HG02759 (cell line): ENCODE data around the gene GAS7.

Experiments used
- ATAC-seq: cut with Tn5 transposase; IDR thresholded peaks from one replicate; pipeline ENCODE4 v1.9.1; 2021; ENCODE audit warnings: mild to moderate bottlenecking, moderate library complexity; ENCODE audit not compliant: unreplicated experiment

Gene GAS7

DNA sequence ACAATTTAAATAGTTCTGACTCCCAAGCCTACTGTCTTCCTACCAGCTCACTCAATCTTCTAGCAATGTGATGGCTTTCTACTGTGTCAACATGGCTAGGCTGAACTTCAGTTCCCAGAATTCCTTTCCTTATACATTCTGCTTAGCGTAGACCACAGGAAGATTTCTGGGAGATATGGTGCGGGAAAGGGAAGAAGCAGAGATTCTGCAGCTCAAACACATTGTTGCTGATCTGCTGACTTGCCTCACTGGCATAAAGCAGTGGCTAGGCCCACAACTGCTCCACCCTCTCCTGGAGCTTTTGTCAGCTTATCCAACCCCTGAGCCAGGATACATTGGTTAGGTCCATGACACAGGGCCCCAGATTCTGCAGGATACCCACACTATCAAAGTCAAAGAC, 58.8 kb downstream of the GAS7 start:
- ATAC-seq, result no peak

DNA sequence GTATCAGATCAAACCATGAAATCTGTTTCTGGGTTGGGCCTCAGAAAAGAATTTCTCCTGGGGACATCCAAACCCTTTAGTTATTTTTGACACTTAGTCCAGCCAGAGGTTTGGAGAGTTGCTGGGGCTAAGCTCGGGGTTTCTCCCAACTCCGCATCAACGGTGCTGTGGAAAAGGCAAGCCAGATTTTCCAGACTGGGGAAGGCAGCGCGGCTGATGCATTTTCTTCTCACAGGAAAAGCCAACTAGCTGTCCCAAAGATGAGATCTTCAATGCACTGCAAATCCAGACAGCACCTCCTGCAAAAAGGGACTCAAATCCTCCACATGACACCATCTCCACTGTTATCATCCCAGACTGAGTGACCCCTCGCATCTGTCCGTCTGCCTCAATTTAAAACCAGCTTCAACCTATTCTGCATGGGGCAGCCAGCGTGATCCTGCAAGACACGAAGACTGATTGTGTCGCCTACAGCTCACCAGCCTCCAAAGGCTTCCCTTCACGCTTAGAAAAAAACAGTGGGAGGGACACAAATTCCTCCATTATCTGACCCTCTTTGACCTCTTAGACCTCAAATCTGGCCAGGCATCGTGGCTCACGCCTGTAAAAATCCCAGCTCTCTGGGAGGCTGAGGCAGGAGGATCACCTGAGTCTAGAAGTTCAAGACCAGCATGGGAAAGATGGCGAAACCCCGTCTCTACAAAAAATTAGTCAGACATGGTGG, 62.0 kb downstream of the GAS7 start:
- no peak for ATAC-seq

DNA sequence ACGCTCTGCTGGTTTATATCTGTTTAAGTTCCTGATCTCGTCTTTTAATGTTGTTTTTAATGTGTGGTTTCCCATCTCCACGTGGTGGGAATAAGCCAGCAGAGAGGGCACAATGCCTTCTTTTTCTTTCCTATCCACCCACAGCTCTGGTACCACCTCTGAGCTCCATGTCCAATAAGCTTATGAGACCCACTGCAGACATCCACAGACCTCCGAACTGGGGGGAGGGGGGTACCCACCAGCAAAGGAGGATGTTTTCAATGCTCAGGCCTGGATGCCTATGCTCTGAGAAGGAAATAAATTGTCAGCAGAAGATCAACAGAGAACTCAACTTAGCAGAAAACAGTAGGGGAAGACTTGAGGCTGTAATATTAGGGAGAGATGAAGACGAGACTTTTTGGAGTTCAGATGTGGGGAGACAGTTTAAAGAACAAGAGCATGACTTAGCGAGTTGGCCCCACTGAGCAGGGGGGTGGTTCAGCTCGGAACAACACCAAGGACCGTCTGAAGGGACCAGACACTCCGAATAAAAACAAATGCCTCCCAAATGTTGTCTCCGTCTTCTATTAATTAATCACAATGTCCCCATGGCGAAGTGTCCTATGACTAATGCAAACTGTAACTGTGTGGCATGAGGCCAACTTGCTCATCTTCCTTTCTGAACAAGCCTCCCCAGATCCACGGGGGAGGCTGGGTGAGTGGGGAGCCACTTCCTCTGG, 62.7 kb downstream of the GAS7 start:
- ATAC-seq, result no peak

DNA sequence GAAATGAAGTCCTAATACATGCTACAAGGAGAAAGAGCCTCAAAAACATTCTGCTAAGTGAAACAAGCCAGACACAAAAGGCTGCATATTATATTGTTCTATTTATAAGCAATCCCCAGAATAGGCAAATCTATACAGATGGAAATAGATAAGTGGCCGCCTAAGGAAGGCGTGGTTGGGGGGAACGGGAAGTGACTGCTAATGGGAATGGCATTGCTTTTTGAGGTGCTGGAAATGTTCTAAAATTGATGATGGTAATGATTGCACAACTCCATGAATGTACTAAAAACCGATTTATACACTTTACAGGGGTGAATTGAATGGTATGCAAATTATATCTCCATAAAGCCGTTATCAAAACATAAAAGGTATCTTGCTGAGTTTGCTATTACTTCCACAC, 67.7 kb downstream of the GAS7 start:
- ATAC-seq, result no peak

DNA sequence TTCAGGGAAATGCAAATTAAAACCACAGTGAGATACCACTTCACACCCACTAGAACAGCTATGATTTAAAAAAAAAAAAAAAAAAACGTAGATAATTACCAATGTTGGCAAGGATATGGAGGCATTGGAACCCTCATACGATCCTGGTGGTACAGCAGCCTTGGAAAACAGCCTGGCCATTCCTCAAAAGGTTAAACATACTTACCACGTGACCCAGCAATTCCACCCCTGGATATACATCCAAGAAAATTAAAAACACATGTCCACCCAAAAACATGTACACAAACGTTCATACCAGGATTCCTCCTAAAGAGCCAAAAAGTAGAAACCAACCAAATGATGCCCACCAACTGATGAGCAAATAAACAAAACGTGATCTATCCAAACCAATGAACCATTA, 68.1 kb downstream of the GAS7 start:
- ATAC-seq, result no peak

DNA sequence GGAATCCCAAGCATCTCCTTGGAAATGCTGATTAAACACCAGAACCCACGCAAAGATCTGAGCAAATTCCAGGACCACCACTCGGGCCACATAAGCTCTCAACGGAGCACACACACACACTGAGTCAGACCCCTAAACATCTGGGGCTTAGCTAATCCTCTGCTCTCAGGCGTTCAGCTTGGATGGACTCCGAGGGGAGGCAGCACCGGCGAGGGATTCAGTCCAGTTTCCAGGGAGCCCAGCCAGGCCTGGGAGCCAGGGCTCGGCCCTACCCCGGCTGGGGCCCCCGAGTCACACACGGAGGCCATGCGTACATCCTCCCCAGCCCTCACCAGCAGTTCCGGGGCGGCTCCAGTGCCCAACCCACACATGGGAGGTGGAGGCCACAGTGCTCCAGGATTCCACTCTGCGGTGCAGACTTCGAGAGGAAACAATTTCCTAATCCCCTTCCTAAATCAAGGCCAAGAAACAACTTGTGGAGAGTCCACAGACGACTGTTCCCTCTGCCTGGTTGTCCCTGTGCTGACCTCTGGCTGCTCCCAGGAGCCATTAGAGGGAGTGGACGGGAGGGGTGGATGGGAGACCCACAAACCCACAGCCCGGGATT, 70.5 kb downstream of the GAS7 start:
- ATAC-seq, result no peak

DNA sequence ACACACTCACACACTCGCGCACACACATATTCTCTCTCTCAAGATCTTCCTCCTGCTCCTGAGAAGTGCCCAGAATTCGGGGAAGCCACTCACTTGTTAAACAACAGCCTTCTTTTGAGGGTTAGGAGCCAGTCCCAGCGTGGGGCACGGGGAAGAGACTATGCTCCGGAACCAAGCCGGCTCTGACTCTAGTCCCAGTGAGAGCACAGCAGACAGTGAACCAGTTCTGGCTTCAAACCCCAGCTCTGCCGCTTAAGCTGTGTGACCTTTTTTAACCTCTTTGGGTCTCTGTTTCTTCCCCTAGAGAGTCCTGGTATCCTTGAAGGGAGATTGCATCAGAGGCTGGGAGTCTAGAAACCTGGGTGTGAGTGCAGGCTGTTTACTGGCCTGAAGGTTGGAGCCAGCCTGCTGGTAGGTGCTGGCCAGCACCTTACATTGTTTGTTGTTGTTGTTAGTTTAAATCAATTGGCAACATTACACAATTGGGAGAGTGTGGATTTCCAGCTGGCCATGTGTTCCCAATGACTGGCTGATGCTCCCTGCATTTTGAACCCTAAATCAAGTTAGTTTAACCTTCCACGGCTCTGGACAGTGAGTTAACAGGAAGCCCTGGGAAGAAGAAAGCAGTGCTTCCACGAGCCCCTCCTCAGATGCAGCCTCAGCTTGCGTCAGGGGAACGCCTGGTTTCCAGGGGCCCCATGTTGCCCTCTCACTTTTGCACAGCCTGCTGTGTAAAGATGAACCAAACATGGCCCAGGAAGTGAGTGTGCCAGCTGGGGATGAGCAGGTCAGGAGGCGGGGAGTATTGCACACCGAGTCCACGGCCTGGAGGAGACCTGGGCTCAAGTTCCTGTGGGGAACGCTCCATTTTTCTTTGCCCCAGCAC, 71.5 kb downstream of the GAS7 start:
- ATAC-seq, result no peak

DNA sequence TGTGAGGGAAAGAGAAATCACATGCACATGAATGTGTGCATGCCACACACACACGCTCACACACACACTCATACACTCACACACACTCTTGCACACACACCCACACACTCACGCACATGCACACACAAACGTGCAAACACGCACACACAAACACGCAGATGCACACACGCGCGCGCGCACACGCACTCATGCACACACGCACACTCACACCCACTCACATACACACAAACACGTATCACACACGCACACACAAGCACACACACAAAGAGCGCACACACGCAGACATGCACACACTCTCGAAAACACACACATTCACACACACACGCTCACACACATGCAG, 72.2 kb downstream of the GAS7 start:
- no peak for ATAC-seq

DNA sequence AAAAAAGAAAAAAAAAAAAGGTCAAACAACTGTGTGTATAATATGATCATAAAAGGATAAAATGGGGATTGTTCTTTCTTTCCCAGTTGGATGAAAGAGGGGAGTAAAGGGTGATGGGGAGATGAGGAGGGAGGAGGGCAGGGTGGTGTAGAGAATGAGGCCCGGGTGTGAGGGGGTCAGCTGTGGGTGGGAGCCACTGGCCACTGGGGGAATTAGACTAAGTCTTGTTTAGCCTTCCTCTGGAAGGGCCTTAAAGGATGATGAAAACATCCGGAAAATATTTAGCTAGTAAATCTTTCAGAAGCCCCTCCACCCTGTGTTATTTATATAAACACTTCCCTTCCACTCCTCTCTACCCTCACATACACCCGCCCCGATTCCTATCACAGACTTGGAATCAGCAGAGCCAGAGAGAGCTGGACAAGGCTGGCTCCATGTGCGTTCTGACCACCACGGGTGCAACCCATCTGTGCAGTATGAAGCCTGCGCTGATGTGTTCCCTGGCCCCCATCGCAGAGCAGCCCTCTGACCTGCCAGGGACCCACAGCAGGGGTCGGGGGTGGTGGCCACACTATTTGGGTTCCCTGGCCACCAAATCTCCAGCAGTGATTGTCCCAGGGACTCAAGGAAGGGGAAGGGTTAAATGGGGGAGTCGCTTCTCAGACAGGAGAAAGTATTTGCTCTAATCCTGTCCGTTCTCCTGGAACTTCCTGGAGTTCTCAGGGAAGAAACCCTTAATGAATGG, 72.7 kb downstream of the GAS7 start:
- ATAC-seq, result no peak

DNA sequence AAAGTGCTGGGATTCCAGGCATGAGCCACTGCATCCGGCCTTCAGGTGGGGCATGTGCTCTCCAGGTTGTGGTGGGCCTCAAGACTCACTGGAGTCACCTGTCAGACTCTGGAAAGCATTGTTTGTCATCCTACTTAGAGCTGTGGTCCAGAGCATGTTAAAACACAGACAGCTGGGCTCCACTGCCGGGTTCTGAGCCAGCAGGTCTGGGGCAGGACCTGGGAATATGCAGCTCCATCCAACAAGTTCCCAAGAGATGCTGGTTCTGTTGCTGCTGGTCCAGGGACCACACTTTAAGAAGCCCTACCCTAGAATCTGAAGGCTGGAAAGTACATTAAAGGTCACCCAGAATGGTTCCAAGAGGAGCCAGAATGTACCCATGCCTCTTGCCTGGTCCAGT, 75.3 kb downstream of the GAS7 start:
- ATAC-seq, result no peak

DNA sequence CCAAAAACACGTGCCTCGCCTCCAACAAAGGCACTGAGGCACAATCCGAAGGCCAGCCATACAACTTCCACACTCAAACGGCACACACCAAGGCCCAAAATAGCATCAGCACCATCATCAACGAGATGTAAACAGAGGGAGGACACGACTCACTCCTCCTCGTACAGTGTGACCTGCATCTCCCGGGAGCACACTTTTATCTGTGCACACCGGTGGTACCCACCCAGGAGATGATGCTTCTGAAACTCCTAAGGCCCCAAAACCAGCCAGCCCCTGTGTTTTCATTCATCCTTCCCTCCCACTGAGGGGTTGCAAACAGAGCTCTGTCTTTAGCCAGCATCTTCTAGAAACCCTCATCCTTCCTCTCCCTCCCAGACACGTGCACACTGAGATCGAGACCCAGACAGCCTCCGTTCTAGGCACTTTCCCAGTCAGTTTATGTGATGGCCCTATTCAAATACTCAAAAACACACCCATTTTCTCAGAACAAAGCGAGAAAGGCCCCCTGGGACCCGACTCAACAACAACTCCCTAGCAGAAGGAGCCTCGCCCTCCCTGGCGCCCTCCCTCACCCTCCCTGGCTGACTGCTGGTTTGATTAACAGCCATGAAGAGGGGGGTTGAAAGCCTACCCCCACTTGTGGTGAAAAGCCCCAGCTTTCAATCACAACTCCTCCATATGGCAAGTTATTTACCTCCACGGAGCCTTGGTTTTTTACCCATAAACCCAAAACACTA, 76.3 kb downstream of the GAS7 start:
- no peak for ATAC-seq

DNA sequence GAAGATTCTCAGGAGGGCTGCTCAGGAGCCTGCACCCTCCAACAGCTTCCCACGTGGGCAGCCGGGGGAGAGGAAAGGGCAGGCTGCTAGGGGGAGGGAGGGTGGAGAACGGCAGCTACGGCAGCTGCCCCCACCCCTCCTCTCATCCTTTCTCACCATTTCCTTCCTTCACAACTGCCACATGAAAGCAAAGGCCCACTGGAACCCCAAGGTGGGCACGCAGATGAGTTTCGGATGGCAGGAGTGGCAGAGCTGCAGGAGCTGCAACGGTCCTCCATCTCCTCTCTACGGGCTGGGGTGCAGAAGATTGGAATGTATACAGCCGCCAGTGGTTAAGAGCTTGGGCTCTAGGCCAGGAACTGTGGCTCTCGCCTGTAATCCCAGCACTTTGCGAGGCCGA, 77.7 kb downstream of the GAS7 start:
- ATAC-seq, result no peak

DNA sequence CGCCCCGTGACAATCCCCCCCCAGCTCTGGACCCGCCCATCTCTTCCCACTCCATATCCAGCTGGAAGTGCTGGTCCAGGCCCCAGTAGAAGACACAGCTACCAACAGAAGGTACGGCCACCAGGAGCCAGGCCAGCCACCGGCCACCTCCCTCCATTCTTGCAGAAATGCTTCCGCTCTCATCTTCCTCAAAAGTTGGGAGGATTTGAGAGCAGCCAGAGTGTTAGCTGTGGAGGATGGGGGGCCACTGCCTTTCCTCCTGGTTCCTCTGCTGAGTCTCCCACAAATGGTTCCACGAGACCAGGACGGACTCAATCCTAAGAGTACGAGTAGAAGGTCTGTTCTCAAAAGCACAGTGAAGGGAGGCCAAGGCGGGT, 78.3 kb downstream of the GAS7 start:
- ATAC-seq, result no peak

DNA sequence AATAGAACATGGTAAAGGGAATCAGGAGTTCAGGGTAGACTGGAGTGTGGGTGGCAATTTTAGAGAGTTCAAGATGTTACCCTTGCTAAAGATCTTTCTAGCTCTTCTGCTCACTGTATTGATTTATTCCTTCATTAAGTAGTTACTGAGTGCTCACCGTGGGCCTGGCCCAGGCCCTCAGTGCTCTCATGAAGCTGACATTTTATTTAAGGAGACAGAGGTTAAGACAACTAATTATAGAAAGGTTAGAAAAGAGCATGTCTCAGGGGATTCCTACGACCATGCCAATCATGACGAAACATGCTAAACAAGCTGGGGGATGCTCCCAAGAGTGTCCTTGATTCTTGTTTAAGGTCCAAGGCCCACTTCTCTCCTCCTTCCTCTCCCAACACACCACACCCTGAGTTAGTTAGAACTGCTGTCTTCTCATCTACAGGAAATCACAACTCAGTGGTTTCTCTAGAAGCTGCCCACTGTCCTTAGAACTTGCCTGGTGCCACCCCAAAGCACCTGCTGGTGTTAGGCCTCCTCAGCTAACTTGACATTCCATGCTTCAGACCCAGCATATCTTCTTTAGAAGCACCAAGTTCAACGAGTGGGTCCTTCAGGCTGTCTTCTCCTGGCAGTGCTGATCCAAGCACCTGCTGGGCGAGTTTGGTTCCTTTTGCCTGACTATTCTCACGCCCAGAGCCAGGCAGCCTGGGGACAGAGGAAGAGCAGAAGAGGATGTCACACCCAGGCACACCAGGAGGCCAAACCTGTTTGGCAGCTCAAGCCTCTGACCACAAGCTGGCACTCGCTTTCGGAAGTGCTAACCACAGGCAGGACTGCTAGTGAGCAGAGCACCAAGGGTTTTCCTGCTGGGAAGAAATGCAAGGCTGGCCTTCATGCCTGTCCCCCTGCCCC, 79.0 kb downstream of the GAS7 start:
- no peak for ATAC-seq

DNA sequence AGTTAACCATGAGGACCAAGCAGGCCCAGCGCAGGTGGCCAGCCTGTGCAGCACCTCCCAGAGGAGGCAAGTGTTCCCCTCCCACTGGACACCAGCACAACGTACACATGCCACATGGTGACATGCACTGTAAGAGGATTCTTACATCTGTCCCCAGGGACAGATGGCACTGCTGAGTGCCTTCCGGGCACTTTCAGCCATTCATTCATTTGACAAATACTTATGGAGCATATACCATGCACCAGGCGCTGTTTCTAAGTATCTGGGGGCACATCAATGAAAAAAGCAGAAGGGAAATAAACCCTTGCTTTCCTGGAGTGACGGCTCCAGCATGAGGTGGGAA, 79.6 kb downstream of the GAS7 start:
- no peak for ATAC-seq

DNA sequence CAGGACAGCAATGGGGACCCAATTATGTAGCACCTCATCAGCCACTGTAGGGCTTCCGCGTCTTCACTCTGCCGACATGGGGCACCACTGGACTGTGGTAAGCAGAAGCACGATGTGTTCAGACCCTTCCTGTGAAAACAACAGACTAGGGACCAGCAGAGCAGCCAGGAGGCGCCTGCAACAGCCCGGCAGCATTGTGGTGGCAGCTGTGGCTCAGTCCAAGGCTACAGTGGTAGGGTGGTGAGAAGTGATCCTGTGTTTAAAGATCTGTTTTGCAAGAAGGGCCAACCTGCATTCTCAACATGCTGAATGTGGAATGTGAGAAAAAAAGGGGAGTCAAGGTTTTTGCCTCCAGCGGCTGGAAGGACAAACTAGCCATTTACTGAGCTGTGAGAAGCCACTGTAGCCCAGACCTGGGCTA, 80.8 kb downstream of the GAS7 start:
- ATAC-seq, result no peak

DNA sequence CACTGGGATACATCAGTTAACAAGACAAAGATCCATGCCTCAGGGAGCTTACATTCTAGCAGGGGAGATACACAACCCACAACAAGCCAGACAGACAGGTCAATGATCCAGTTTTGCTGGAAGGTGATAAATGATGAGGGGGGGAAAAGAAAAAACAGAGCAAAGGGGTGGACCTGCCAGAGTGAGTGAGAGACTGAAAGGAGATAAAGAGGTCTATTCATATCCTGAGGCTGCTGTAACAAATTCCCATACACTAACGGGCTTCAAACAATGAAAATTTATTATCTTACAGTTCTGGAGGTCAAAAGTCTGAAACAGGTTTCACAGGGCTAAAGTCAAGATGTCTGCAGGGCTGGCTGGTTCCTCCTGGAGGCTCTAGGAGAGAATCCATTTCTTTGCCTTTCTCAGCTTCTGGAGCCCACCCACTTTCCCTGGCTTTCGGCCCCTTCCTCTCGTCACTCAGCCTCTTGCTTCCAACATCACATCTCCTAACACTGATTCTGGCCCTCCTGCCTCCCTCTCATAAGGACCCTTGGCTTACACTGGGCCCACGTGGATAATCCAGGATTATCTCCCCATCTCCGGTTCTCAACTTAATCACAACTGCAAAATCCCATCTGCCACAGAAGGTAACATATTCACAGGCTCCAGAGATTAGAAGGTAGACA, 81.5 kb downstream of the GAS7 start:
- no peak for ATAC-seq

DNA sequence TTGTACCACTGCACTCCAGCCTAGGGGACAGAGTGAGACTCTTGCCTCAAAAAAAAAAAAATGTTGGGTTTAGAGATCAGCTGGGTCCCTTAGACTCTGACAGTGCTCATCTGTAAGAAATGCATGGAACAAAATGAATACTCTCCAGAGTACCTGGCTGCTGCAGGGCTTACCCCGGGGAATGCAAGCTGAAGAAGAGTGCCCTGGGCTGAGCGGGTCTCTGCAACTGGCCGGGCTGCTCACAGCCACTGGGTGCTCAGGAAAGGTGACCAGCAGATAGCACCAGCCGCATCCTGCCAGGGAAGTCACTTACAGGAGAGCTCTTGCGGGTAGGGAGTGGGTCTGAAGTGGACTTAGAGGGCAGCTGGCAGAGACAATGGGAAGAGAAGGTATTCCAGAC, 82.1 kb downstream of the GAS7 start:
- ATAC-seq, result no peak

DNA sequence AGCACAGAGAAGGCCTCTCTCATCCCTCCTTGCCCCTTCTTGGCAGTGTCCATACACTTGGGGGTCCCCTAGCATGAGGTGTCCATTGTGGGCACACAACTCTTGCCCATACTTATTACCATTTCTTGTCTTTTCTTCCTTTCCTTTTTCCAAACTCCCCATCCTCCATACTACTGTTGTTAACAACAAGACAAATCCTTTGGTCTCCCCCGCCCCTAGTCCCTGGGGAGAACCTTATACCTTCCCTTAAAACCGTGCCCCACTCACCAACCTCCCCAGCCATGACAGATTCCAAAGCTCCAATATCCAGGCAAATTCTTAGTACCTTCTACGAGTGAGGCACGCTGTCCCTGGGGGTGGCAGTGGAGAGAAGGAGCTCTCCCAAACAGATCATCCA, 82.9 kb downstream of the GAS7 start:
- ATAC-seq, result no peak
